Kidney (tissue), 14 donors: ENCODE data around the gene WDSUB1. TPM values are rescaled to one million over a fixed set of nuclear protein-coding genes. Genes with fewer than 3 reads are reported as not detected.

Experiments
- DNase-seq, 5 donors: peaks; one replicate each; pipeline ENCODE4 v3.0.0-alpha.2; 2013 to 2020
- FAIRE-seq: peaks from 2 replicates; lab custom pipeline; 2012; peaks lifted over from hg19 to GRCh38; lab: Jason Lieb, UNC
- H3K27ac ChIP-seq, 2 donors: one replicate each; pipeline ENCODE4 v1.7.0; 2013; ENCODE audit warnings: low read depth in 2 of 2, low read length in 2 of 2, inconsistent platforms in 1 of 2
- H3K27me3 ChIP-seq: one replicate; pipeline ENCODE4 v1.7.1; 2013; ENCODE audit warnings: low read length, inconsistent platforms; ENCODE audit not compliant: control insufficient read depth, insufficient read depth
- H3K36me3 ChIP-seq, 3 donors: one replicate each; pipeline versions ENCODE4 v1.7.0 to v1.7.1; 2013; ENCODE audit warnings: low read length in 3 of 3, control low read depth in 1 of 3, inconsistent platforms in 1 of 3; ENCODE audit not compliant: insufficient read depth in 3 of 3, control insufficient read depth in 2 of 3
- H3K4me1 ChIP-seq, 3 donors: one replicate each; pipeline versions ENCODE4 v1.7.0 to v1.7.1; 2013; ENCODE audit warnings: low read length in 3 of 3, inconsistent platforms in 1 of 3, low read depth in 1 of 3; ENCODE audit not compliant: control insufficient read depth in 2 of 3, insufficient read depth in 2 of 3
- H3K4me3 ChIP-seq, 3 donors: one replicate each; pipeline versions ENCODE4 v1.7.0 to v1.8.1; 2013; ENCODE audit warnings: low read length in 3 of 3, control low read depth in 1 of 3, inconsistent platforms in 1 of 3
- H3K9ac ChIP-seq, 3 donors: one replicate each; pipeline versions ENCODE4 v1.7.0 to v1.7.1; 2013; ENCODE audit warnings: low read length in 3 of 3, control low read depth in 1 of 3, inconsistent platforms in 1 of 3
- H3K9me3 ChIP-seq, 3 donors: one replicate each; pipeline versions ENCODE4 v1.7.0 to v1.7.1; 2013; ENCODE audit warnings: low read length in 3 of 3, control low read depth in 1 of 3, inconsistent platforms in 1 of 3; ENCODE audit not compliant: control insufficient read depth in 2 of 3, insufficient read depth in 1 of 3
- intact Hi-C: fragments of 100-400 bp; cut with DNase I; formaldehyde crosslinking; loops from one replicate; pipeline ENCODE4 v1.11.1; 2022
- polyA plus RNA-seq: library from polyadenylated mRNA; stranded (reverse); fragments of 350-450 nt; fragmentation: Illumina TruSeq; extraction: RNeasy Lipid Tissue Mini Kit (QIAGEN cat#74804); gene quantifications from one replicate; pipeline ENCODE4 v1.2.3, GENCODE V29; 2014; ENCODE audit warnings: low read depth, low replicate concordance; ENCODE audit not compliant: insufficient read depth
- total RNA-seq: library from RNA; stranded (reverse); fragmentation: NEBNext Ultra II Directional; extraction: Animal tissue kit (Norgen Biotek cat#: 25700); gene quantifications from one replicate; pipeline ENCODE4 v1.2.1, GENCODE V29; 2021
- TF ChIP-seq, protein P1 (sequence below): IDR thresholded peaks from 3 replicates; pipeline ENCODE4 v1.5.1; 2012; ENCODE audit warnings: mild to moderate bottlenecking, moderate library complexity, borderline replicate concordance; ENCODE audit not compliant: insufficient read depth; ENCODE audit errors: extremely low read depth
- donor health status: control.
- donor health status: control.
- donor health status: control.
- donor health status: control.
- donor health status: control.
- donor health status: DM: yes; HTN: yes; CAD: no.
- donor health status: Normal renal cell carcinoma (clear cell type).

WDSUB1 gene
- total and polyA plus RNA-seq, 2 donors from 2014 or later: 11.6 to 22.1 TPM

DNA sequence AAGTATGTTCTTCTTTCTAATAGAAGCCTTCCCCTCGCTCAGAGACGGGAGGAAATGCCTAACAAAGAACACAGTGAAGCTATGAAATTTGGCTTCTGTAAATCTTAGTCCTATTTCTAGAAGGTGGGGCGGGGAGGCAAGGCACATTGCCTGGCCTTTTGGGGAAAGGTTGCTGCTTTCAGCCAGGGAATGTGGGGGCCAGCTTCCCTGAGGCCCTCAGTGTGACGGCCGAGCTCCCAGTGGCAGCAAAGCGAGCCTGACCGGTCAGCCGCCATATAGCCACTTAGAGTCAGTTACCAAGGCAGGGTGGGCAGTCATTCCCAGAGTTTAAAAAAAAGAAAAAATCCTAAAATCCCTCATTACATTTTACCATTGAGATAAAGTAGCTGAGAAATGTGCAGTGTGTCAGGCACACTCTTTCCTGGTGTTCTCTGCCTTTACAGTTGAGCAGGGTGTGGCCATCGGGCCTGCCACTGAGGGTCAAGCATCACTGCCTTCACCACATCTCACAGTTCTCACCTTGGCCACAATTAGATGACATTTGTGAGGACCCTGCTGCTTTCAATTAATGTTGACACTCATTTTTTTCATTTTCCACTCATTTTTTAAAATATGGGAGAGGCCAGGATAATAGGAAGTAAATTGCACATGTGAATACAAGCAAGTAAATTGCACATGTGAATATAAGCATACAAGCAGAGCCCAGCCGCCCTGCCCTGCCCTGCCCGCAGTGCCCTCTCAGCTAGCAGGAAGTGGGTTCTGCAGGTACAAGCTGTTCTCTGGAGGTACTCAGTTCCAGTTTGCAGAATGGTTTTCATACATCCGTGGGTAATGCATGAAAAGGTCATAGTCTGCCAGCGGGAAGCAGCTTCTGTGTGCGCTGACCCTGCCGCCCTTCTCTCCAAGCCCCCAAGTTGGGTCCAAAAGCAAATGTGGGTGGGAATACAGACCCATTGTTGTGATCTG, 76.9 kb downstream of the WDSUB1 start:
- peaks cover 3 to 18% (median 3%) of the 10 kb centered on the region in 3 donors for H3K36me3 ChIP-seq
- no peak for FAIRE-seq

DNA sequence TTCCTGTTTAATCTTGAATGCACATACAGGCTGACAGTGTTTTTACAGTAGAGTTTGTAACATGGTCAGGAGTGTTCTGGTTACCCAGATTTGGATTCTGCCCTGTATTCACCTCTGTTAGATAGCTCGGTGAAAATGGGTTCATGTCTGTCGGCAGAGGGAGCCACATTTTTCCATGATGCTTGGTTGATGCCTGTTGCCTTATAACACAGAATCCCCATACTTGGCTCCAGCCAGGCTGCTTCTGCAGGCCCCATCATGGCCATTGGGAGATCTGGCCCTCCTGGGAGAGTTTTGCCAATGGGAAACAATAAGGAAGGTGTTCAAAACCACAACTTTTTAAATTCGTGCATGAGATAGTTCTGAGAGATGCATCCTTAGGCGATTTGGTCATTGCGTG, 78.1 kb downstream of the WDSUB1 start:
- Histone ChIP-seq H3K9ac (no peak overlapping the region), H3K4me1 (peaks cover 0 to 14% (median 11%) of the 10 kb centered on the region in 3 donors), H3K9me3 (no peaks in the 10 kb centered on the region), H3K27me3 (no peaks in the 10 kb centered on the region), H3K4me3 (no peak overlapping the region), H3K36me3 (peaks cover 0 to 13% (median 3%) of the 10 kb centered on the region in 3 donors), H3K27ac (no peak overlapping the region)
- TF ChIP-seq, protein P1, sequence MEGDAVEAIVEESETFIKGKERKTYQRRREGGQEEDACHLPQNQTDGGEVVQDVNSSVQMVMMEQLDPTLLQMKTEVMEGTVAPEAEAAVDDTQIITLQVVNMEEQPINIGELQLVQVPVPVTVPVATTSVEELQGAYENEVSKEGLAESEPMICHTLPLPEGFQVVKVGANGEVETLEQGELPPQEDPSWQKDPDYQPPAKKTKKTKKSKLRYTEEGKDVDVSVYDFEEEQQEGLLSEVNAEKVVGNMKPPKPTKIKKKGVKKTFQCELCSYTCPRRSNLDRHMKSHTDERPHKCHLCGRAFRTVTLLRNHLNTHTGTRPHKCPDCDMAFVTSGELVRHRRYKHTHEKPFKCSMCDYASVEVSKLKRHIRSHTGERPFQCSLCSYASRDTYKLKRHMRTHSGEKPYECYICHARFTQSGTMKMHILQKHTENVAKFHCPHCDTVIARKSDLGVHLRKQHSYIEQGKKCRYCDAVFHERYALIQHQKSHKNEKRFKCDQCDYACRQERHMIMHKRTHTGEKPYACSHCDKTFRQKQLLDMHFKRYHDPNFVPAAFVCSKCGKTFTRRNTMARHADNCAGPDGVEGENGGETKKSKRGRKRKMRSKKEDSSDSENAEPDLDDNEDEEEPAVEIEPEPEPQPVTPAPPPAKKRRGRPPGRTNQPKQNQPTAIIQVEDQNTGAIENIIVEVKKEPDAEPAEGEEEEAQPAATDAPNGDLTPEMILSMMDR: no peak
- no peak for FAIRE-seq
- no peak for DNase-seq
- intact Hi-C loops: no loop called here

More for the DNA sequence above, 76.9 kb downstream of the WDSUB1 start:
- no peak for DNase-seq
- Histone ChIP-seq H3K27me3 (no peaks in the 10 kb centered on the region), H3K27ac (no peak overlapping the region), H3K9me3 (no peaks in the 10 kb centered on the region), H3K4me3 (no peak overlapping the region), H3K4me1 (peaks cover 0 to 14% (median 11%) of the 10 kb centered on the region in 3 donors), H3K9ac (no peak overlapping the region)
- intact Hi-C loops: no loop called here
- TF ChIP-seq, protein P1: no peak

DNA sequence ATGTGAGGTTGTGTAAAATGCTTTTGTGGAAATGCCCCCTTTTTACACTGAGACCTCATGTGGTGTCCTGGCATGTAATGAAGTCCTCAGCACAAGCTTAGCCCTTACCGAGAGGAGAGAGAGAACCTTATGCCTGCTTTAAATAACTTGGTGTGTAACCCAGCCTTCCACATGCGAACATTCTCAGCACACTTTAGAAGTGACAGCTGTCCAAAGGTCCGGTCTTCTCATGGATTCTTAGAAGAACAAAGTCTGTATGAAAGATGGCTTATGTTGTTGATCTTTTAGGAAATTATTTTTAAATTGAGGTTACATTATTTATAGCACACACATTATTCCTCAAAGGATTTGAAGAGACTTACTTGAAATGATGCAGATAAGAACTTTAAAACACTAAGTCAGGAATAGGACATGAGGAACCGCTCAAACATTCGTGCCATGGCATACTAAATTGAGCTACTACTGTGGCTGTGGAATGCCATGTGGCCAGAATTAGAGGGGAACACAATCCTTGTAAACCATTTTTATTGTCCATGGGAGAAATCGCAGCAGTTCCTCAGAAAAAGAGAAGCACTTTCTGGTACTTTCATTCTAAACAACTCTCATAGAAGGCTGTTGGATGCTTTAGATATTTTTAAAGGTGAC, 79.6 kb downstream of the WDSUB1 start:
- TF ChIP-seq, protein P1: no peak
- H3K4me3 ChIP-seq: no peak overlapping the region
- peaks cover 0 to 14% (median 7%) of the 10 kb centered on the region in 3 donors for H3K4me1 ChIP-seq
- H3K36me3 ChIP-seq: peaks cover 0 to 13% (median 3%) of the 10 kb centered on the region in 3 donors
- intact Hi-C loops: no loop called here
- H3K27ac ChIP-seq: no peak overlapping the region
- H3K9me3 ChIP-seq: no peaks in the 10 kb centered on the region
- FAIRE-seq: no peak
- H3K9ac ChIP-seq: no peak overlapping the region
- no peaks in the 10 kb centered on the region for H3K27me3 ChIP-seq
- peak in 1 of 5 donors; percentile 28 for DNase-seq
